Endothelial cell of umbilical vein (primary cell): ENCODE results near the gene CYFIP2. TPM values are rescaled to one million over a fixed set of nuclear protein-coding genes. Genes with fewer than 3 reads are reported as not detected.

Source experiments
- BruUV-seq: library from RNA; stranded (reverse); fragments of 400-500 nt; replicated peaks from 2 replicates; lab custom pipeline; 2021; lab: Mats Ljungman, UMichigan
- CTCF ChIA-PET: fragments of 300-600, 350-600 bp; sonication (Branson Sonifier 250); formaldehyde crosslinking; loops from one replicate; lab custom pipeline; 2021; ENCODE audit warnings: antibody characterized with exemption, inconsistent platforms; lab: Charles Lee
- POLR2A ChIA-PET: fragments of 300-600, 350-600 bp; sonication (Branson Sonifier 250); formaldehyde crosslinking; loops from one replicate; lab custom pipeline; 2021; ENCODE audit warnings: antibody characterized with exemption, inconsistent platforms; lab: Charles Lee
- DNase-seq: peaks from one replicate; pipeline ENCODE4 v3.0.0-alpha.2; 2011; ENCODE audit warnings: low read depth, low spot score
- FAIRE-seq: peaks from 2 replicates; lab custom pipeline; 2011; peaks lifted over from hg19 to GRCh38; lab: Jason Lieb, UNC
- H2AFZ ChIP-seq: 2 replicates; pipeline ENCODE4 v1.6.0; 2012; ENCODE audit warnings: low read depth, low read length, control low read depth, inconsistent platforms
- H3K27ac ChIP-seq: 2 replicates; pipeline ENCODE4 v1.5.1; 2011; ENCODE audit warnings: low read depth, mild to moderate bottlenecking, control low read depth, low read length, moderate library complexity; ENCODE audit not compliant: insufficient read depth
- H3K27me3 ChIP-seq, 2 experiments: 2 replicates each; pipeline versions ENCODE4 v1.6.0 to v1.6.1; 2011; ENCODE audit warnings: low read length in 2 of 2, mixed read lengths in 1 of 2; ENCODE audit not compliant: control insufficient read depth in 2 of 2, insufficient read depth in 2 of 2
- H3K36me3 ChIP-seq, 2 experiments: 2 replicates in 1 of 2; 3 replicates in 1 of 2; pipeline ENCODE4 v1.5.1; 2011; ENCODE audit warnings: low read length in 2 of 2, mild to moderate bottlenecking in 1 of 2, moderate library complexity in 1 of 2; ENCODE audit not compliant: control insufficient read depth in 2 of 2, insufficient read depth in 2 of 2; ENCODE audit errors: extremely low read depth in 1 of 2
- H3K4me1 ChIP-seq: 3 replicates; pipeline ENCODE4 v1.5.1; 2011; ENCODE audit warnings: mild to moderate bottlenecking, low read length; ENCODE audit not compliant: control insufficient read depth, insufficient read depth; ENCODE audit errors: extremely low read depth
- H3K4me2 ChIP-seq: 2 replicates; pipeline ENCODE4 v1.6.1; 2011; ENCODE audit warnings: low read length, control low read depth, mixed read lengths; ENCODE audit not compliant: insufficient read depth
- H3K4me3 ChIP-seq, 3 experiments: fragments of 200-600 bp in 1 of 3; sonication (generic), shearing (Covaris generic) in 1 of 3; replicated peaks in 1 of 3; 2 replicates each; pipeline ENCODE4 v1.5.1; 2011 to 2016; ENCODE audit warnings: control low read depth in 3 of 3, low read length in 3 of 3, mild to moderate bottlenecking in 2 of 3, inconsistent platforms in 1 of 3, low read depth in 1 of 3, moderate library complexity in 1 of 3; ENCODE audit not compliant: insufficient read depth in 1 of 3
- H3K79me2 ChIP-seq: 2 replicates; pipeline ENCODE4 v1.6.0; 2012; ENCODE audit warnings: low read length, inconsistent platforms; ENCODE audit not compliant: control insufficient read depth, insufficient read depth
- H3K9ac ChIP-seq: replicated peaks from 2 replicates; pipeline ENCODE3; 2011; ENCODE audit warnings: low read length, control low read depth; ENCODE audit not compliant: insufficient read depth; ENCODE audit errors: extremely low read depth
- H3K9me1 ChIP-seq: replicated peaks from 3 replicates; pipeline ENCODE4 v1.6.0; 2011; ENCODE audit warnings: mild to moderate bottlenecking, low read length; ENCODE audit not compliant: control insufficient read depth, insufficient read depth; ENCODE audit errors: extremely low read depth
- H3K9me3 ChIP-seq: replicated peaks from 2 replicates; pipeline ENCODE4 v1.5.1; 2012; ENCODE audit warnings: low read length, inconsistent platforms; ENCODE audit not compliant: control insufficient read depth, insufficient read depth
- H4K20me1 ChIP-seq: replicated peaks from 2 replicates; pipeline ENCODE3; 2011; ENCODE audit warnings: mild to moderate bottlenecking, low read length; ENCODE audit not compliant: control insufficient read depth, insufficient read depth; ENCODE audit errors: extremely low read depth
- CTCF ChIP-seq, 2 donors: IDR thresholded peaks; 1 replicate in 1 of 2; 2 replicates in 1 of 2; pipeline ENCODE4 v1.5.1; 2011; ENCODE audit warnings: low read length in 2 of 2, mild to moderate bottlenecking in 2 of 2, moderate library complexity in 2 of 2, control low read depth in 1 of 2, inconsistent platforms in 1 of 2, low read depth in 1 of 2; ENCODE audit not compliant: insufficient read depth in 1 of 2; ENCODE audit errors: extremely low read depth in 1 of 2
- EZH2 ChIP-seq: IDR thresholded peaks from 2 replicates; pipeline ENCODE4 v1.6.1; 2012; ENCODE audit warnings: borderline replicate concordance, low read depth, mild to moderate bottlenecking, moderate library complexity, low read length, inconsistent platforms; ENCODE audit not compliant: severe bottlenecking
- FOS ChIP-seq: IDR thresholded peaks from 2 replicates; pipeline ENCODE4 v1.6.1; 2011; ENCODE audit warnings: mild to moderate bottlenecking, low read length, moderate library complexity, borderline replicate concordance; ENCODE audit not compliant: insufficient read depth
- GATA2 ChIP-seq: IDR thresholded peaks from 2 replicates; pipeline ENCODE4 v1.7.0; 2011; ENCODE audit warnings: low read depth, mild to moderate bottlenecking, moderate library complexity, mixed read lengths, low read length; ENCODE audit not compliant: insufficient read length, insufficient read depth
- JUN ChIP-seq: IDR thresholded peaks from 2 replicates; pipeline ENCODE4 v1.6.1; 2011; ENCODE audit warnings: borderline replicate concordance, low read depth; ENCODE audit not compliant: insufficient read length, insufficient read depth
- MAX ChIP-seq: IDR thresholded peaks from 2 replicates; pipeline ENCODE4 v1.6.1; 2011; ENCODE audit not compliant: insufficient read depth, insufficient read length
- MYC ChIP-seq: IDR thresholded peaks from one replicate; pipeline ENCODE4 v1.6.1; 2011; ENCODE audit warnings: mild to moderate bottlenecking, low read depth, low read length
- POLR2A ChIP-seq: IDR thresholded peaks from 2 replicates; pipeline ENCODE4 v1.6.1; 2012; ENCODE audit warnings: low read depth, mild to moderate bottlenecking, control low read depth, low read length
- POLR2AphosphoS5 ChIP-seq: IDR thresholded peaks from 2 replicates; pipeline ENCODE4 v1.6.1; 2012; ENCODE audit warnings: low read depth, mild to moderate bottlenecking, control low read depth, low read length, moderate library complexity; ENCODE audit not compliant: insufficient read depth
- dilution Hi-C: fragments of 300-500 bp; cut with MboI; formaldehyde crosslinking; loops from one replicate; pipeline ENCODE4 v1.15.0; 2019; ENCODE audit warnings: low sequenced_read_pairs; ENCODE audit not compliant: extremely low pct_ligation_motif_present
- intact Hi-C: fragments of 100-400 bp; cut with micrococcal nuclease; formaldehyde crosslinking; loops from one replicate; pipeline ENCODE4 v1.10.0; 2022
- polyA plus RNA-seq, 4 experiments: library from polyadenylated mRNA; depleted of rRNA in 3 of 4; stranded (reverse) in 3 of 4; unstranded in 1 of 4; fragments of >200 nt; gene quantifications; 2 replicates each; pipeline versions ENCODE4 v1.2.1 to v1.2.3, GENCODE V29; 2011 to 2012; ENCODE audit warnings: missing spikeins in 1 of 4
- total RNA-seq: library from RNA; stranded (reverse); gene quantifications from 2 replicates; pipeline ENCODE4 v1.2.3, GENCODE V29; 2021

The CYFIP2 gene
- total and polyA plus RNA-seq, 2 donors (not counting 3 experiments of a cell fraction or from before 2014, with no cell fraction given) = 9.2 to 22.4 TPM

GRCh38 chr5:157248821-157249470 lies 17.0 kb upstream of the CYFIP2 start:
- intact Hi-C loops = no loop called here
- no peaks in the 10 kb centered on the region for H3K27me3 ChIP-seq

More at GRCh38 chr5:157248821-157249470, 17.0 kb upstream of the CYFIP2 start:
- Histone ChIP-seq H3K4me2 (no peak overlapping the region), H3K9me1 (no peaks in the 10 kb centered on the region), H3K36me3 (no peaks in the 10 kb centered on the region), H3K9me3 (no peaks in the 10 kb centered on the region), H2AFZ (no peak overlapping the region), H3K4me1 (no peaks in the 10 kb centered on the region), H3K79me2 (no peaks in the 10 kb centered on the region), H3K9ac (no peak overlapping the region), H3K27ac (no peak overlapping the region), H3K4me3 (no peak overlapping the region), H4K20me1 (no peaks in the 10 kb centered on the region)
- CTCF ChIA-PET = interaction anchor here (0.9 to 1.4 kb wide), 2 partner anchors 16 to 64 kb away, joined by 3 read pairs; no protein-coding TSS in a partner anchor
- BruUV-seq = no TSS peak
- dilution Hi-C loops = no loop called here
- FAIRE-seq (no peak), DNase-seq (no peak)
- POLR2A ChIA-PET = no interaction called here
- TF ChIP-seq CTCF (IDR thresholded peaks at IDR 0.05; ENCODE audit: extremely low read depth in 1 of 2, insufficient read depth in 1 of 2, low read depth in 1 of 2, low read length in 2 of 2) = no peak
- TF ChIP-seq POLR2A = no peak
- TF ChIP-seq GATA2 = no peak
- TF ChIP-seq FOS = no peak
- no peak for TF ChIP-seq JUN
- TF ChIP-seq MAX = no peak
- TF ChIP-seq POLR2AphosphoS5 = no peak
- no peak for TF ChIP-seq EZH2
- TF ChIP-seq MYC = no peak
